HEK293T (cell line): ENCODE measurements around the gene WDR27.

Experiments
- CTCF ChIA-PET: fragments of 350-600 bp; formaldehyde crosslinking; extraction: SDS; loops from one replicate; lab custom pipeline; 2021; ENCODE audit warnings: antibody characterized with exemption, inconsistent platforms; lab: Yijun Ruan, JAX
- POLR2A ChIA-PET: fragments of 350-600 bp; formaldehyde crosslinking; extraction: SDS; loops from one replicate; lab custom pipeline; 2020; ENCODE audit warnings: antibody characterized with exemption, inconsistent platforms; lab: Yijun Ruan, JAX
- DNase-seq: peaks from one replicate; pipeline ENCODE4 v3.0.0; 2012; ENCODE audit warnings: mixed read lengths; ENCODE audit errors: extremely low spot score
- ARNT ChIP-seq: fragments of 450-650 bp; IDR thresholded peaks from 2 replicates; pipeline ENCODE4 v1.6.1; 2017; ENCODE audit warnings: mild to moderate bottlenecking
- BHLHE40 ChIP-seq: fragments of 450-650 bp; IDR thresholded peaks from 2 replicates; pipeline ENCODE4 v1.6.1; 2016; ENCODE audit warnings: mild to moderate bottlenecking, moderate library complexity, borderline replicate concordance
- CTBP1 ChIP-seq: fragments of 450-650 bp; IDR thresholded peaks from 2 replicates; pipeline ENCODE4 v1.6.1; 2016; ENCODE audit warnings: borderline replicate concordance
- ELF4 ChIP-seq: fragments of 450-650 bp; IDR thresholded peaks from 2 replicates; pipeline ENCODE4 v1.6.1; 2017; ENCODE audit warnings: antibody characterized with exemption
- FOXA1 ChIP-seq: fragments of 450-650 bp; IDR thresholded peaks from 2 replicates; pipeline ENCODE4 v1.6.1; 2016; ENCODE audit warnings: mild to moderate bottlenecking
- FOXK2 ChIP-seq: fragments of 450-650 bp; IDR thresholded peaks from 2 replicates; pipeline ENCODE4 v1.6.1; 2016; ENCODE audit warnings: mild to moderate bottlenecking
- FOXM1 ChIP-seq: fragments of 450-650 bp; IDR thresholded peaks from 2 replicates; pipeline ENCODE4 v1.6.1; 2017; ENCODE audit warnings: mild to moderate bottlenecking, borderline replicate concordance
- HDGF ChIP-seq: fragments of 450-650 bp; IDR thresholded peaks from 2 replicates; pipeline ENCODE4 v1.6.1; 2017; ENCODE audit warnings: antibody characterized with exemption, borderline replicate concordance
- L3MBTL2 ChIP-seq: fragments of 450-650 bp; conservative IDR thresholded peaks from 2 replicates; pipeline ENCODE4 v1.6.1; 2016; ENCODE audit warnings: mild to moderate bottlenecking
- LEF1 ChIP-seq: fragments of 450-650 bp; IDR thresholded peaks from 2 replicates; pipeline ENCODE4 v1.6.1; 2017; ENCODE audit warnings: mild to moderate bottlenecking, borderline replicate concordance
- NFRKB ChIP-seq: fragments of 450-650 bp; IDR thresholded peaks from 2 replicates; pipeline ENCODE4 v1.6.1; 2016; ENCODE audit warnings: mild to moderate bottlenecking, moderate library complexity
- PKNOX1 ChIP-seq: fragments of 450-650 bp; IDR thresholded peaks from 2 replicates; pipeline ENCODE4 v1.6.1; 2016
- SP1 ChIP-seq: fragments of 450-650 bp; IDR thresholded peaks from 2 replicates; pipeline ENCODE4 v1.6.1; 2017
- SUZ12 ChIP-seq: fragments of 450-650 bp; IDR thresholded peaks from 2 replicates; pipeline ENCODE4 v1.6.1; 2016; ENCODE audit warnings: mild to moderate bottlenecking
- TARDBP ChIP-seq: fragments of 450-650 bp; IDR thresholded peaks from 2 replicates; pipeline ENCODE4 v1.6.1; 2016
- ZNF384 ChIP-seq: fragments of 450-650 bp; IDR thresholded peaks from 2 replicates; pipeline ENCODE4 v1.6.1; 2016

WDR27 gene

GRCh38 chr6:169623975-169624374 is 77.9 kb downstream of the WDR27 start:
- no peak for TF ChIP-seq BHLHE40
- TF ChIP-seq PKNOX1 = no peak
- TF ChIP-seq ZNF384 = no peak
- TF ChIP-seq CTBP1 = no peak
- no peak for TF ChIP-seq ARNT
- TF ChIP-seq NFRKB = no peak
- no peak for TF ChIP-seq FOXA1
- DNase-seq = no peak
- ChIA-PET CTCF (no interaction called here), POLR2A (no interaction called here)

GRCh38 chr6:169623343-169623742 is 78.5 kb downstream of the WDR27 start:
- ChIA-PET POLR2A (no interaction called here), CTCF (no interaction called here)
- DNase-seq = no peak
- TF ChIP-seq SUZ12 = no peak
- TF ChIP-seq NFRKB = no peak
- no peak for TF ChIP-seq ZNF384
- no peak for TF ChIP-seq LEF1
- no peak for TF ChIP-seq FOXK2
- TF ChIP-seq BHLHE40 = no peak
- no peak for TF ChIP-seq HDGF
- no peak for TF ChIP-seq FOXM1

GRCh38 chr6:169622618-169623017 is 79.2 kb downstream of the WDR27 start:
- TF ChIP-seq PKNOX1 (no peak), SP1 (no peak), L3MBTL2 (no peak), ZNF384 (no peak), TARDBP (no peak), ELF4 (no peak)
- ChIA-PET POLR2A (no interaction called here), CTCF (no interaction called here)
- no peak for DNase-seq

GRCh38 chr6:169621311-169621710 is 80.5 kb downstream of the WDR27 start:
- DNase-seq = no peak
- TF ChIP-seq CTBP1 (no peak), SUZ12 (no peak), FOXK2 (no peak), FOXM1 (no peak), TARDBP (no peak; the same call in 1 of the 2 replicates), ARNT (no peak), ZNF384 (no peak), NFRKB (no peak), HDGF (no peak), SP1 (no peak), BHLHE40 (no peak), LEF1 (no peak), FOXA1 (no peak), PKNOX1 (no peak), L3MBTL2 (no peak), ELF4 (no peak)
- POLR2A ChIA-PET = no interaction called here
- CTCF ChIA-PET = no interaction called here

- ChIA-PET CTCF (no interaction called here), POLR2A (no interaction called here)
- TF ChIP-seq FOXK2 (no peak), SUZ12 (no peak), ZNF384 (no peak), NFRKB (no peak), BHLHE40 (no peak), PKNOX1 (no peak), FOXA1 (no peak), FOXM1 (no peak), ARNT (no peak), ELF4 (no peak)
- no peak for DNase-seq
Measured at GRCh38 chr6:169620171-169621130, 81.4 kb downstream of the WDR27 start.

GRCh38 chr6:169619650-169620049 is 82.2 kb downstream of the WDR27 start:
- TF ChIP-seq ARNT (no peak), FOXM1 (no peak), BHLHE40 (no peak), ZNF384 (no peak), ELF4 (no peak), SP1 (no peak), L3MBTL2 (no peak), HDGF (no peak), CTBP1 (no peak), SUZ12 (no peak), FOXK2 (no peak), PKNOX1 (no peak), TARDBP (no peak), LEF1 (no peak), NFRKB (no peak), FOXA1 (no peak)
- CTCF ChIA-PET = no interaction called here
- POLR2A ChIA-PET = interaction anchor here (1.1 kb wide), 1 partner anchor 82 kb away, joined by 4 read pairs; the partner anchor contains the start of genes C6orf120 and WDR27
- DNase-seq = no peak
